ENCODE data around the gene SMAP2. TPM values are rescaled to one million over a fixed set of nuclear protein-coding genes. Genes with fewer than 3 reads are reported as not detected.
"Not testable (repeated sequence)": the region's sequence is repeated elsewhere in the genome, so short reads cannot be mapped to it uniquely, and the experiment has no call there.

SMAP2 gene
- total and polyA plus RNA-seq, 2 of the 4 experiments (the other 2 are of a cell fraction), result 30.1 to 31.0 TPM

DNA sequence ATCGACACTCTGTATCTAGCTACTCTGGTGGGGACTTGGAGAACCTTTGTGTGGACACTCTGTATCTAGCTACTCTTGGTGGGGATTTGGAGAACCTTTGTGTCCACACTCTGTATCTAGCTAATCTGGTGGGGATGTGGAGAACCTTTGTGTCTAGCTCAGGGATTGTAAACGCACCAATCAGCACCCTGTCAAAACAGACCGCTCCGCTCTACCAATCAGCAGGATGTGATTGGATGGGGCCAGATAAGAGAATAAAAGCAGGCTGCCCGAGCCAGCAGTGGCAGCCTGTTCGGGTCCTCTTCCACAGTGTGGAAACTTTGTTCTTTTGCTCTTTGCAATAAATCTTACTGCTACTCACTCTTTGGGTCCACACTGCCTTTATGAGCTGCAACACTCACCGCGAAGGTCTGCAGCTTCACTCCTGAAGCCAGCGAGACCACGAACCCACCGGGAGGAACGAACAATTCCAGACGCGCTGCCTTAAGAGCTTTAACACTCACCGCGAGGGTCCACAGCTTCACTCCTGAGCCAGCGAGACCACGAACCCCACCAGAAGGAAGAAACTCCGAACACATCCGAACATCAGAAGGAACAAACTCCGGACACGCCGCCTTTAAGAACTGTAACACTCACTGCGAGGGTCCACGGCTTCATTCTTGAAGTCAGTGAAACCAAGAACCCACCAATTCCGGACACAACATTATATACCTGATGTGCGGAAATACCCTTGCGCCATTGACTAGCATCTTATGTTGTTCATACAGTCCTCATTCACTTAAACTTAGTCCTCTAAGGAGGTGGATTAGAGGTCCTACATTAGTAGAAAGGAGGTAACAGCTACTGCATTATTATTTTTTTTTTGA, 15.2 kb downstream of the SMAP2 start:
- H3K9me3 ChIP-seq (ENCODE audit: control insufficient read depth, insufficient read depth, low read length); H3K4me3 ChIP-seq (ENCODE audit: insufficient read depth, low read depth, low read length); H3K14ac ChIP-seq (replicated peaks; ENCODE audit: low read depth, low read length); intact Hi-C loops (cut with micrococcal nuclease); H2BK20ac ChIP-seq (ENCODE audit: low read depth, low read length); H2BK15ac ChIP-seq (ENCODE audit: low read depth, low read length); H3K4me2 ChIP-seq (ENCODE audit: low read depth, low read length); H3K18ac ChIP-seq (ENCODE audit: low read depth, low read length); DNase-seq; H4K5ac ChIP-seq (ENCODE audit: low read depth, low read length); dilution Hi-C loops (cut with HindIII; ENCODE audit: low sequenced_read_pairs, unreplicated experiment); H2BK5ac ChIP-seq (ENCODE audit: low read depth, low read length, poor library complexity, severe bottlenecking); in situ Hi-C loops (cut with MboI; ENCODE audit: low sequenced_read_pairs); POLR2A ChIA-PET (ENCODE audit: unreplicated experiment); H2BK120ac ChIP-seq (ENCODE audit: low read depth, low read length); H3K27ac ChIP-seq (ENCODE audit: insufficient read depth, low read length); CTCF ChIA-PET; H4K91ac ChIP-seq (ENCODE audit: insufficient read depth, low read depth, low read length); H3K27me3 ChIP-seq (ENCODE audit: control insufficient read depth, insufficient read depth, low read length); H3K56ac ChIP-seq (ENCODE audit: extremely low read depth, insufficient read depth, low read length); H2AFZ ChIP-seq (replicated peaks; ENCODE audit: low read length, poor library complexity); H3K36me3 ChIP-seq (ENCODE audit: control insufficient read depth, insufficient read depth, low read length); ATAC-seq (ENCODE audit: low read depth); H3K9ac ChIP-seq (ENCODE audit: low read depth, low read length); BruUV-seq (replicated peaks); H3K4ac ChIP-seq (ENCODE audit: low read depth, low read length); H3K23ac ChIP-seq (ENCODE audit: low read depth, low read length); H2AK5ac ChIP-seq (ENCODE audit: low read depth, low read length); H4K8ac ChIP-seq (ENCODE audit: low read depth in 2 of 2, low read length in 2 of 2); H2AK9ac ChIP-seq (replicated peaks; ENCODE audit: low read depth, low read length, poor library complexity): not testable (repeated sequence)
- WGBS, 2 experiments (ENCODE audit: extremely low coverage in 2 of 2, insufficient read length in 1 of 2), result no CpG with 5 or more reads among the region's 28 CpGs
- Histone ChIP-seq H4K20me1 (ENCODE audit: insufficient read depth, low read length) (peaks cover 32% of the 10 kb centered on the region; the same call in 1 of the 2 replicates), H3K4me1 (ENCODE audit: control insufficient read depth, insufficient read depth, low read length) (peaks cover 13% of the 10 kb centered on the region), H3K9me1 (ENCODE audit: insufficient read depth, low read length) (peaks cover 15% of the 10 kb centered on the region), H3K79me1 (ENCODE audit: low read depth in 1 of 2, low read length in 2 of 2) (peaks cover 10 to 66% of the 10 kb centered on the region in 2 experiments)

Measured in IMR-90 (cell line).